ENCODE results near the gene CDO1. TPM values are rescaled to one million over a fixed set of nuclear protein-coding genes. Genes with fewer than 3 reads are reported as not detected.

CDO1 gene
- total and polyA plus RNA-seq, 9 of the 15 experiments (the other 6 are each of a cell fraction or from before 2014, with no cell fraction given): 0.16 to 0.22 TPM; not detected in 7

GRCh38 chr5:115842089-115842935 is 25.9 kb upstream of the CDO1 start (continued):
- no peak for TF ChIP-seq NR1H2 (CRISPR knock-in tag; IDR thresholded peaks at IDR 0.05)
- TF ChIP-seq FOXP4 (CRISPR knock-in tag; IDR thresholded peaks at IDR 0.05; ENCODE audit: borderline replicate concordance): no peak
- TF ChIP-seq ZNF280A (IDR thresholded peaks at IDR 0.05; ENCODE audit: low read depth, partially characterized antibody): no peak
- no peak for TF ChIP-seq STAT5B (CRISPR knock-in tag; IDR thresholded peaks at IDR 0.05)
- no peak for TF ChIP-seq ZNF324 (CRISPR knock-in tag; IDR thresholded peaks at IDR 0.05)
- no peak for TF ChIP-seq PATZ1 (CRISPR knock-in tag; IDR thresholded peaks at IDR 0.05; ENCODE audit: borderline replicate concordance)
- no peak for TF ChIP-seq HCFC1 (IDR thresholded peaks at IDR 0.05; ENCODE audit: low read depth, low read length)
- TF ChIP-seq THAP12 (CRISPR knock-in tag; IDR thresholded peaks at IDR 0.05): no peak
- TF ChIP-seq ZNF431 (CRISPR knock-in tag; IDR thresholded peaks at IDR 0.05): no peak
- TF ChIP-seq AFF1 (IDR thresholded peaks at IDR 0.05; ENCODE audit: low read depth in 1 of 2, partially characterized antibody in 2 of 2): no peak
- TF ChIP-seq PCBP2 (IDR thresholded peaks at IDR 0.05; ENCODE audit: low read depth, low read length, poor library complexity, severe bottlenecking): no peak
- no peak for TF ChIP-seq ZNF551 (CRISPR knock-in tag; IDR thresholded peaks at IDR 0.05)
- TF ChIP-seq SETDB1 (IDR thresholded peaks at IDR 0.05; ENCODE audit: low read length): no peak
- no peak for TF ChIP-seq CAMTA2 (CRISPR knock-in tag; conservative IDR thresholded peaks at IDR 0.05)
